Activated gamma-delta T cell treated with Interleukin-2 at 50 U/mL for 16 hours (primary cell): ENCODE measurements around the gene PLPP4.

ENCODE experiments used
- DNase-seq: peaks from one replicate; pipeline ENCODE4 v3.0.0-alpha.2; 2020

Gene PLPP4

GRCh38 chr10:120456626-120457430 lies at the start of gene PLPP4:
TSS of gene PLPP4 (plus strand) at chr10:120457227. CDS start at chr10:120457306, 79 bp downstream.
- no peak for DNase-seq

- DNase-seq = no peak
These were observed 47.2 kb upstream of the PLPP4 start for GRCh38 chr10:120409816-120410215.

GRCh38 chr10:120414946-120415345 lies 42.1 kb upstream of the PLPP4 start:
- DNase-seq = no peak

GRCh38 chr10:120415709-120416330 lies 41.2 kb upstream of the PLPP4 start:
- no peak for DNase-seq

GRCh38 chr10:120420421-120420820 lies 36.6 kb upstream of the PLPP4 start:
- DNase-seq = no peak

- no peak for DNase-seq
These were observed 35.8 kb upstream of the PLPP4 start for GRCh38 chr10:120421250-120421649.

GRCh38 chr10:120422457-120422856 lies 34.6 kb upstream of the PLPP4 start:
- no peak for DNase-seq

- no peak for DNase-seq
These were observed 33.4 kb upstream of the PLPP4 start for GRCh38 chr10:120423431-120424197.

GRCh38 chr10:120424198-120424464 lies 32.9 kb upstream of the PLPP4 start:
- no peak for DNase-seq

GRCh38 chr10:120426306-120426705 lies 30.7 kb upstream of the PLPP4 start:
- DNase-seq = no peak

GRCh38 chr10:120428754-120429153 lies 28.3 kb upstream of the PLPP4 start:
- DNase-seq = no peak

- no peak for DNase-seq
These were observed 27.6 kb upstream of the PLPP4 start for GRCh38 chr10:120429395-120429794.

GRCh38 chr10:120431251-120431651 lies 25.8 kb upstream of the PLPP4 start:
- no peak for DNase-seq

GRCh38 chr10:120432209-120432608 lies 24.8 kb upstream of the PLPP4 start:
- no peak for DNase-seq

- DNase-seq = no peak
These were observed 23.9 kb upstream of the PLPP4 start for GRCh38 chr10:120433141-120433540.

GRCh38 chr10:120436439-120437112 lies 20.5 kb upstream of the PLPP4 start:
- no peak for DNase-seq

GRCh38 chr10:120437541-120437940 lies 19.5 kb upstream of the PLPP4 start:
- no peak for DNase-seq

GRCh38 chr10:120451968-120452367 lies 5.1 kb upstream of the PLPP4 start:
- DNase-seq = no peak

- DNase-seq = no peak
These were observed 3.7 kb upstream of the PLPP4 start for GRCh38 chr10:120453319-120453718.

GRCh38 chr10:120453886-120454285 lies 3.1 kb upstream of the PLPP4 start:
- DNase-seq = no peak

GRCh38 chr10:120455004-120455403 lies 2.0 kb upstream of the PLPP4 start:
- no peak for DNase-seq

- no peak for DNase-seq
These were observed 1.4 kb upstream of the PLPP4 start for GRCh38 chr10:120455606-120456005.

- no peak for DNase-seq
These were observed 843 bp upstream of the PLPP4 start for GRCh38 chr10:120456143-120456625.
